SU-DHL-6 (cell line): ENCODE measurements around the gene ACER2.

Experiments
- EZH2phosphoT487 ChIP-seq: fragments of 200-600 bp; sonication (generic), shearing (Covaris generic); conservative IDR thresholded peaks from 2 replicates; pipeline ENCODE4 v1.6.1; 2018; ENCODE audit warnings: mild to moderate bottlenecking, antibody characterized with exemption, low read length, moderate library complexity, mixed read lengths
- TF ChIP-seq, protein P1 (sequence below): fragments of 200-600 bp; sonication (generic); IDR thresholded peaks from one replicate; pipeline ENCODE4 v1.5.1; 2017; ENCODE audit warnings: antibody characterized with exemption, mild to moderate bottlenecking, low read length, moderate library complexity; ENCODE audit not compliant: insufficient read depth, poor library complexity, severe bottlenecking

DNA sequence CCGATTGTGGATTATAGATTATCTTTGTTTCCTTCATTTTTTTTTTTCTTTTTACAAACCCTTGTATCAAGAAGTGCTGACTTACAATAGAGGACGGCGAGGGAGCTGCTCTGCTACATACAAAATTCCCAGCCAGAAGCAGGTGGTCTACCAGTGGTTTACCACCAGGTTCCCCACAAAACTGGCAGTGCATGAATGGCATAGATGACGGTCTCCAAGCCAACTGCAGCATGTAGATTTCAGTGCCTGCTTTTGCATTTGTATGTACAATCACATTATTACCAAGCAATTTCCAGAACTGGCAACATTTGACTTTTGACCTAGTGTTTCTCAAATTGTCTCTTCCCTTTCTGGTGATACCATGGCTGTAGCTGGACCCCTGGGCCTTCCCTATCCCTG lies 84.0 kb downstream of the ACER2 start:
- TF ChIP-seq, protein P1, sequence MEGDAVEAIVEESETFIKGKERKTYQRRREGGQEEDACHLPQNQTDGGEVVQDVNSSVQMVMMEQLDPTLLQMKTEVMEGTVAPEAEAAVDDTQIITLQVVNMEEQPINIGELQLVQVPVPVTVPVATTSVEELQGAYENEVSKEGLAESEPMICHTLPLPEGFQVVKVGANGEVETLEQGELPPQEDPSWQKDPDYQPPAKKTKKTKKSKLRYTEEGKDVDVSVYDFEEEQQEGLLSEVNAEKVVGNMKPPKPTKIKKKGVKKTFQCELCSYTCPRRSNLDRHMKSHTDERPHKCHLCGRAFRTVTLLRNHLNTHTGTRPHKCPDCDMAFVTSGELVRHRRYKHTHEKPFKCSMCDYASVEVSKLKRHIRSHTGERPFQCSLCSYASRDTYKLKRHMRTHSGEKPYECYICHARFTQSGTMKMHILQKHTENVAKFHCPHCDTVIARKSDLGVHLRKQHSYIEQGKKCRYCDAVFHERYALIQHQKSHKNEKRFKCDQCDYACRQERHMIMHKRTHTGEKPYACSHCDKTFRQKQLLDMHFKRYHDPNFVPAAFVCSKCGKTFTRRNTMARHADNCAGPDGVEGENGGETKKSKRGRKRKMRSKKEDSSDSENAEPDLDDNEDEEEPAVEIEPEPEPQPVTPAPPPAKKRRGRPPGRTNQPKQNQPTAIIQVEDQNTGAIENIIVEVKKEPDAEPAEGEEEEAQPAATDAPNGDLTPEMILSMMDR: no peak
- TF ChIP-seq EZH2phosphoT487: no peak
